OCI-LY7 (cell line): Measurements from ENCODE around the gene EBF3.

Experiments used
- EZH2phosphoT487 ChIP-seq: fragments of 200-600 bp; sonication (generic); IDR thresholded peaks from 2 replicates; pipeline ENCODE4 v1.6.1; 2018; ENCODE audit warnings: low read depth, borderline replicate concordance, mild to moderate bottlenecking, mixed run types, antibody characterized with exemption, low read length, moderate library complexity, mixed read lengths
- TF ChIP-seq, protein P1 (sequence below): fragments of 200-600 bp; sonication (generic); conservative IDR thresholded peaks from 2 replicates; pipeline ENCODE4 v1.5.1; 2014; ENCODE audit warnings: mild to moderate bottlenecking, antibody characterized with exemption, low read length, moderate library complexity, mixed read lengths

DNA sequence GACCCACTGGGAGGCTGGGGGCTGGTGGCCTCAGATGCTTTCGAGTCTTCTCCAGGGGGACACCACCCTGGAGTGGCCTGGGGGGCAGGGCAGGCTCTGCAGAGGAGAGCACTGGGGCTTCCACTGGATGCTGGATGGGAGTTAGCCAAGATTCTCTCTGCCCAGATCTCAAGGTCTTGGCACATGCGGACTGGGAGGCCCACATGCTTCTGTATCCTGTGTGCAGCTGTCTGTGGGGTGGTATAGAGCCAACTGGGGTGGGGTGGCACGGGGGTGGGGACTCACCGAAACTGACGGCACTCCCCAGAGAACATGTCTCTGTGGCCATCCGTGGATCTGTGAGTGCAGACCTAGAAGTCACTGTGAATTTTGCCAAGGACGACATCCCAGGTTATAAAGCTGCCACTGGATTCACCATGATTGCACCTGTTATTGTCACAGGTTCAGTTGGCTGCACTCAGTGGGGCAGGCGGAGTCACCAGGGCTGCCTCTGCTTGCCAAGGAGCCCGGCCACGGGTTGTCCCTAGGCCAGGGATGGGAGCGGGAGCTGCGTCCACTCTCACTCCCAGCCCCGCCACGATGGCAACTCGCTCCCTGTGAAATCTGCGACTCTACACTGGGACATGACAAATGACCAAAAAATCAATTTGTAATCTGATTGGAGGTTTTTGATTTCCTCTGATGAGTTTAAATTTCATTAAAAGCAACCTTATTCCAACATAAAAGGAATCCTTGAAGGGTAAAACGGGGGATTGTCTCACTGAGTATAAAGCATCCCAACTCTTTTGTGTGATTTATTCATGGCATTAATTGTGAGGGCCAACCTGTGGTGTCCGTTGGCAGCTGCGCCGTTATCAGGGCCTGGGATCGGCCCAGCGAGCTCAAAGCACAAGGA, 131.3 kb downstream of the EBF3 start:
- TF ChIP-seq, protein P1, sequence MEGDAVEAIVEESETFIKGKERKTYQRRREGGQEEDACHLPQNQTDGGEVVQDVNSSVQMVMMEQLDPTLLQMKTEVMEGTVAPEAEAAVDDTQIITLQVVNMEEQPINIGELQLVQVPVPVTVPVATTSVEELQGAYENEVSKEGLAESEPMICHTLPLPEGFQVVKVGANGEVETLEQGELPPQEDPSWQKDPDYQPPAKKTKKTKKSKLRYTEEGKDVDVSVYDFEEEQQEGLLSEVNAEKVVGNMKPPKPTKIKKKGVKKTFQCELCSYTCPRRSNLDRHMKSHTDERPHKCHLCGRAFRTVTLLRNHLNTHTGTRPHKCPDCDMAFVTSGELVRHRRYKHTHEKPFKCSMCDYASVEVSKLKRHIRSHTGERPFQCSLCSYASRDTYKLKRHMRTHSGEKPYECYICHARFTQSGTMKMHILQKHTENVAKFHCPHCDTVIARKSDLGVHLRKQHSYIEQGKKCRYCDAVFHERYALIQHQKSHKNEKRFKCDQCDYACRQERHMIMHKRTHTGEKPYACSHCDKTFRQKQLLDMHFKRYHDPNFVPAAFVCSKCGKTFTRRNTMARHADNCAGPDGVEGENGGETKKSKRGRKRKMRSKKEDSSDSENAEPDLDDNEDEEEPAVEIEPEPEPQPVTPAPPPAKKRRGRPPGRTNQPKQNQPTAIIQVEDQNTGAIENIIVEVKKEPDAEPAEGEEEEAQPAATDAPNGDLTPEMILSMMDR, result no peak
- no peak for TF ChIP-seq EZH2phosphoT487
